ENCODE data around the gene ICA1.

The ICA1 gene

DNA sequence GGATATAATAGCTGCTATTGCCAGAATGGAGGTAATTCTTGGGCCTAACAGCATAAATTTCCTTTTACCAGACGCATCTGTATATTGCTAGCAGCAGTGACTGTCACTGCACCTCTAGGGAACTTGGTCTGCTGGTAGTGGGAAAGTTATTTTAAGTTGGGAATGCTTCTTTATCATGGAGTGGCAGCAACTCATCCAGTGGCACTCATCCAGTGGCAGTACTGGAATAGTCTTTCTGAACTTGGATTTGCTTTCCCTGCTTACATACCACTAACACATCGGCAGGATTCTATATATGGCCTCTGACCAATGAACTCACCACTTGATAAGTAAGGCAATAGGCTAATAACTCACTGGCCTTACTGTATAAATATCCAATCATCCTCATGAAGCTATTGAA, 22.0 kb upstream of the ICA1 start:
- DNase-seq (ENCODE audit: low read depth) = no peak
- TF ChIP-seq, protein P1, sequence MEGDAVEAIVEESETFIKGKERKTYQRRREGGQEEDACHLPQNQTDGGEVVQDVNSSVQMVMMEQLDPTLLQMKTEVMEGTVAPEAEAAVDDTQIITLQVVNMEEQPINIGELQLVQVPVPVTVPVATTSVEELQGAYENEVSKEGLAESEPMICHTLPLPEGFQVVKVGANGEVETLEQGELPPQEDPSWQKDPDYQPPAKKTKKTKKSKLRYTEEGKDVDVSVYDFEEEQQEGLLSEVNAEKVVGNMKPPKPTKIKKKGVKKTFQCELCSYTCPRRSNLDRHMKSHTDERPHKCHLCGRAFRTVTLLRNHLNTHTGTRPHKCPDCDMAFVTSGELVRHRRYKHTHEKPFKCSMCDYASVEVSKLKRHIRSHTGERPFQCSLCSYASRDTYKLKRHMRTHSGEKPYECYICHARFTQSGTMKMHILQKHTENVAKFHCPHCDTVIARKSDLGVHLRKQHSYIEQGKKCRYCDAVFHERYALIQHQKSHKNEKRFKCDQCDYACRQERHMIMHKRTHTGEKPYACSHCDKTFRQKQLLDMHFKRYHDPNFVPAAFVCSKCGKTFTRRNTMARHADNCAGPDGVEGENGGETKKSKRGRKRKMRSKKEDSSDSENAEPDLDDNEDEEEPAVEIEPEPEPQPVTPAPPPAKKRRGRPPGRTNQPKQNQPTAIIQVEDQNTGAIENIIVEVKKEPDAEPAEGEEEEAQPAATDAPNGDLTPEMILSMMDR (conservative IDR thresholded peaks at IDR 0.05; ENCODE audit: low read depth, low read length) = no peak
- H3K4me3 ChIP-seq (ENCODE audit: low read length) = no peak overlapping the region

DNA sequence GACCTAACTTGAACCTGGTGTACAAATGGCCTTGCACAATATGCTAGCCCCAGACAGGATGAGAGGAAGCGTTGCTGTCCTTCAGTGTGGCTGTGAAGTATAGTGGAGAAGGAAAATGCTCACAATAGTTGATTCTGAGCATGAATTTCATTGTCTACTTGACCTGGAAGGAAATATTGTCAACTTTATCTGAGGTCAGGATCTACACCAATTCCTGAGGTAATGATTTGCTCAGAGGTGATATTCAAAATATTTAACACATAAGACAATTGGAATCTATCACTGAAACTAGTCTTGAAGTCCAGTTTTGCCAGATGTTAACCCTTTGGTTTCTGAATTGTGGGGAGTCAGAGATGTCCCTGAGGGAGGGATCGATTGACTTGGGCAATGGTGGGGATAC, 20.9 kb upstream of the ICA1 start:
- TF ChIP-seq, protein P1 (conservative IDR thresholded peaks at IDR 0.05; ENCODE audit: low read depth, low read length) = no peak
- H3K4me3 ChIP-seq (ENCODE audit: low read length) = no peak overlapping the region
- no peak for DNase-seq (ENCODE audit: low read depth)

GRCh38 chr7:8282162-8282561, 20.2 kb upstream of the ICA1 start:
- no peak overlapping the region for H3K4me3 ChIP-seq (ENCODE audit: low read length)
- TF ChIP-seq, protein P1 (conservative IDR thresholded peaks at IDR 0.05; ENCODE audit: low read depth, low read length) = no peak
- no peak for DNase-seq (ENCODE audit: low read depth)

DNA sequence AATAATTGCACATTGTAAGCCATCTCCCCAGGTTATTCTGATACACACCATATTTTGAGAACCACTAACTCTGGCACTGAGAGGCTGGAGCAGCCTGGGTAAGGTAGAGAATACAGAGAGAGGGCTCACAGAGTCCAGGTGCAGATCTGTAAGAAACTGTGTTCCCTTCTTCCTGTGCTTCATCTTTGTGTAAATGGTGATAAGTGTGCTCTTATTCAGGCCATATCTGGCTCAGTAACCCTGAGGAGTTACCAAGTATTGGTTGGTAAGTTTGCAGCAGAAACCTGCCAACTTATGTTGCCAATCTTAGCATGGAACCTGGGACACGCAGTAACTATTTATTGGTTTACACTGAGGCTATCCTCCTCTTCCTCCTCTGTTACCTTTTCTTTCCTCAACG, 16.2 kb upstream of the ICA1 start:
- TF ChIP-seq, protein P1 (conservative IDR thresholded peaks at IDR 0.05; ENCODE audit: low read depth, low read length) = no peak
- no peak for DNase-seq (ENCODE audit: low read depth)
- no peak overlapping the region for H3K4me3 ChIP-seq (ENCODE audit: low read length)

DNA sequence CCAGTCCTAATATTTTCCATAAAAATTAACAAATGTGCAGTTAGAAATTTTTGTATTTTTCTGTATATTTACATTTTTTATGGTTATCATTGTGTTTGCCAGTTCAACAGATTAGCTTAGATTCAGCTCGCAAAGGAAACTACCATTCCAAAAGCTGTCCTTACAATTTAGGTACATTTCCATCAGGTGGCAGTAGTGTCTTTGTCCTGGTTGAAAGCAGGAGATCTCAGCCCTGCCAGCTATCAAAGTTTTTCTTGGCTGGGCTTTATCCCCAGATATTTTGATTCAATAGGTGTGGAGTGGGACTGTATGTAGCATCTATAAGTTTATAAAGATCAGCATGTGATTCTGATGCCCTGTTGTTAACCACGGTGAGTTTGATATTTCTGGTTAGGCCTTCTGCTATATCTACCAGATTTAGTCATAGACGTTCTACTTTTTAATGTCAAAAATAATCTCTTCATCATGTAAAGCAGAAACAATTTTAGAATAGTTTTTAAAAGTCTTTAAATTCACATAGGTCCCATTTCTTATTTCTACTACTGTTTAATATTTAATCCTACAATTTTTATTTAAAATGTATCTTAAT, 15.5 kb upstream of the ICA1 start:
- TF ChIP-seq, protein P1 (conservative IDR thresholded peaks at IDR 0.05; ENCODE audit: low read depth, low read length) = peak; percentile 36
- no peak for DNase-seq (ENCODE audit: low read depth)
- no peak overlapping the region for H3K4me3 ChIP-seq (ENCODE audit: low read length)

GRCh38 chr7:8274589-8274988, 12.6 kb upstream of the ICA1 start:
- no peak for DNase-seq (ENCODE audit: low read depth)
- TF ChIP-seq, protein P1 (conservative IDR thresholded peaks at IDR 0.05; ENCODE audit: low read depth, low read length) = no peak
- no peak overlapping the region for H3K4me3 ChIP-seq (ENCODE audit: low read length)

DNA sequence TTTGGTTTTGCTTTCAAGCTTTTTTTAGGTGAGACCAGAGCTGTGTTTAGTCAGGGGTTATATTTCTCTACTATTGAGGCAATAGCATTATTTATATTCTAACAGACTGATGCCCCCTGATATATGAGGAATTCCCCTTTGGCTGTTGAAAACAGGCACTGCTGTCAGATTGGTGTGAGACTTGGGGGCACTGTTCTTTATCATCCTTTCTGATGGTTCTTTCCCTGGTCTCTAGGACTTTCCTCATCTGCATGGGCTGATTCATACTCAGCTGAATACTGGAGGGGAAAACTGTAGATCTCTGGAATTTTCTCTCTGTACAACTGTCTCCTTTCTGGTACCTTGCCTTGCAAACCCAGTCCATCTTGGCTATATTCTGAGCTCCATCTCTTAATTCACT, 10.0 kb upstream of the ICA1 start:
- DNase-seq (ENCODE audit: low read depth) = no peak
- TF ChIP-seq, protein P1 (conservative IDR thresholded peaks at IDR 0.05; ENCODE audit: low read depth, low read length) = no peak
- no peak overlapping the region for H3K4me3 ChIP-seq (ENCODE audit: low read length)
